ENCODE results near the gene FURIN.

The FURIN gene

DNA sequence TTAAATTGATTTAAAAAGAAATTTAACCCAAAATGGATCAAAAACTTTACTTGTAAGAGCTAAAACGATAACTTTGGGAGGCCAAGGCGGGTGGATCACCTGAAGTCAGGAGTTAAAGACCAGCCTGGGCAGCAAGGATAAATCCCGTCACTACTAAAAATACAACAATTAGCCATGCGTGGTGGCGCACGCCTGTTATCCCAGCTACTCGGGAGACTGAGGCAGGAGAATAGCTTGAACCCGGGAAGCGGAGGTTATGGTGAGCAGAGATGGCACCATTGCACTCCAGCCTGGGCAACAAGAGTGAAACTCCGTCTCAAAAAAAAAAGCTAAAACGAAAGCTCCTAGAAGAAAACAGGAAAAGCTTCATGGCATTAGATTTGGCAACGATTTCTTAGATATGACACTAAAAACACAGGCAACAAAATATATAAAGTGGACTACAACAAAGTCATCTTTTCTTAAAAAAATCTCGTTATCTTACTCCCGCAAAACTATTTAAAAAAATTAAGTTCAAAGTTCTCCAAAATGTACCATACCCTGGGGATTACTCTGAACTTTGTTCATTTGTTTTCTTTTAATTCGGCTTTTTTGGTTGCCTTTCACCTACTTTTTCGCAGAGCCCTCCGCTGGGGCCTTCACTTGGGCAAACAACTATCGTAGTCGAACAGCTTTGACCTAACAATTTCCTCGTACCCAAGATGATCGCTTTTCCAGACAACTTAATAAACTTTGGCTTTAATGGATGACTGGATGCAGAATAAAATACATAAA, 61.0 kb downstream of the FURIN start:
- Histone ChIP-seq H3K9me2 (replicated peaks; ENCODE audit: control insufficient read depth, low read length) (no peaks in the 10 kb centered on the region), H3K9me3 (ENCODE audit: control insufficient read depth, insufficient read depth, low read length) (no peaks in the 10 kb centered on the region), H3K4me2 (ENCODE audit: low read length) (peak overlapping the region; percentile 97), H3K36me3 (ENCODE audit: control insufficient read depth, low read length) (peaks cover 15% of the 10 kb centered on the region), H4K20me1 (ENCODE audit: control insufficient read depth, insufficient read depth, low read depth, low read length) (no peaks in the 10 kb centered on the region), H3K27ac (ENCODE audit: low read depth, low read length) (peak overlapping the region; percentile 91), H3K4me1 (ENCODE audit: control insufficient read depth, low read length) (peaks cover 46% of the 10 kb centered on the region), H3K79me2 (ENCODE audit: control insufficient read depth, low read length) (peaks cover 30% of the 10 kb centered on the region), H3K27me3 (ENCODE audit: control insufficient read depth, low read length) (no peaks in the 10 kb centered on the region), H3K4me3 (ENCODE audit: low read length) (peak overlapping the region; percentile 98), H3F3A (ENCODE audit: control insufficient read depth, insufficient read depth) (peaks cover 19% of the 10 kb centered on the region)
- TF ChIP-seq, protein P1, sequence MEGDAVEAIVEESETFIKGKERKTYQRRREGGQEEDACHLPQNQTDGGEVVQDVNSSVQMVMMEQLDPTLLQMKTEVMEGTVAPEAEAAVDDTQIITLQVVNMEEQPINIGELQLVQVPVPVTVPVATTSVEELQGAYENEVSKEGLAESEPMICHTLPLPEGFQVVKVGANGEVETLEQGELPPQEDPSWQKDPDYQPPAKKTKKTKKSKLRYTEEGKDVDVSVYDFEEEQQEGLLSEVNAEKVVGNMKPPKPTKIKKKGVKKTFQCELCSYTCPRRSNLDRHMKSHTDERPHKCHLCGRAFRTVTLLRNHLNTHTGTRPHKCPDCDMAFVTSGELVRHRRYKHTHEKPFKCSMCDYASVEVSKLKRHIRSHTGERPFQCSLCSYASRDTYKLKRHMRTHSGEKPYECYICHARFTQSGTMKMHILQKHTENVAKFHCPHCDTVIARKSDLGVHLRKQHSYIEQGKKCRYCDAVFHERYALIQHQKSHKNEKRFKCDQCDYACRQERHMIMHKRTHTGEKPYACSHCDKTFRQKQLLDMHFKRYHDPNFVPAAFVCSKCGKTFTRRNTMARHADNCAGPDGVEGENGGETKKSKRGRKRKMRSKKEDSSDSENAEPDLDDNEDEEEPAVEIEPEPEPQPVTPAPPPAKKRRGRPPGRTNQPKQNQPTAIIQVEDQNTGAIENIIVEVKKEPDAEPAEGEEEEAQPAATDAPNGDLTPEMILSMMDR (IDR thresholded peaks at IDR 0.05; ENCODE audit: low read depth, low read length, poor library complexity, severe bottlenecking), result no peak
- TF ChIP-seq EZH2phosphoT487 (IDR thresholded peaks at IDR 0.05; ENCODE audit: borderline replicate concordance, low read length), result no peak

DNA sequence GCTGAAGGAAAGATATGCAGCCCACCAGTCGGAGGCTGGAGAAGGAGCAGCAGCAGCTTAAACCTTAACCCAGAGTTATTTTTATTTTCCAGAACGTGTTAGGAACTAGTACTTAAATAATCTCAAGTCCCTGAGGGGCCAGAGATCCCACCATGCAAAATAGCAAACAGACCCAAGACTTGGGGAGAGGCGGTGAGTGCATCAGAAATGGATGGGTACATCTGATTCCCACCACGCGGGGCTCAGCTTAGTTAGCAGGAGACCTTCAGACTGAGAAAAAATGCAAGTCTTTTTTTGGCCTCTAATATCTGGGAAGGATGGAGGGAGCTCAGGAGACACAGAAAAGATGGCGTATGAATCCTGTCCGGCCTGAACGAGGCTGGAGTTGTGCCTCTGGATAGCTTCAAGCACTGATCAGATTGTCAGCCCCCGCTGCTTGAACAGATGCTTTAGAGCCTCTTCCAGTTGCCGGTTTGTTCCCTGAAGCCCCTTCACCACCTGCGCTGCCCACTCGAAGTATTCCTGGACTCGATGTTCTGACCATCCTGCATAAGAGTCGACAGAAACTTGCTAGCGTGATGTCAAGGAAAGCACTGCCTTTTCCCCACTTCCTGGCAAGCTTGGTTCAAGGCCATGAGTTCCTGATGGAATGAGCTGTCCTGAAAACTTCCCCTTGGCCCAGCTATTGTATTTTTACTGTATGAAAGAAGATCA, 62.6 kb downstream of the FURIN start:
- Histone ChIP-seq H3K27me3 (ENCODE audit: control insufficient read depth, low read length) (no peaks in the 10 kb centered on the region), H3F3A (ENCODE audit: control insufficient read depth, insufficient read depth) (peaks cover 13% of the 10 kb centered on the region), H3K79me2 (ENCODE audit: control insufficient read depth, low read length) (peaks cover 37% of the 10 kb centered on the region), H3K9me2 (replicated peaks; ENCODE audit: control insufficient read depth, low read length) (no peaks in the 10 kb centered on the region), H3K27ac (ENCODE audit: low read depth, low read length) (peak overlapping the region; percentile 91), H4K20me1 (ENCODE audit: control insufficient read depth, insufficient read depth, low read depth, low read length) (no peaks in the 10 kb centered on the region), H3K4me2 (ENCODE audit: low read length) (peak overlapping the region; percentile 97), H3K9me3 (ENCODE audit: control insufficient read depth, insufficient read depth, low read length) (no peaks in the 10 kb centered on the region), H3K4me3 (ENCODE audit: low read length) (peak overlapping the region; percentile 98), H3K4me1 (ENCODE audit: control insufficient read depth, low read length) (peaks cover 56% of the 10 kb centered on the region), H3K36me3 (ENCODE audit: control insufficient read depth, low read length) (peaks cover 22% of the 10 kb centered on the region)
- TF ChIP-seq, protein P1 (IDR thresholded peaks at IDR 0.05; ENCODE audit: low read depth, low read length, poor library complexity, severe bottlenecking), result no peak
- no peak for TF ChIP-seq EZH2phosphoT487 (IDR thresholded peaks at IDR 0.05; ENCODE audit: borderline replicate concordance, low read length)

DNA sequence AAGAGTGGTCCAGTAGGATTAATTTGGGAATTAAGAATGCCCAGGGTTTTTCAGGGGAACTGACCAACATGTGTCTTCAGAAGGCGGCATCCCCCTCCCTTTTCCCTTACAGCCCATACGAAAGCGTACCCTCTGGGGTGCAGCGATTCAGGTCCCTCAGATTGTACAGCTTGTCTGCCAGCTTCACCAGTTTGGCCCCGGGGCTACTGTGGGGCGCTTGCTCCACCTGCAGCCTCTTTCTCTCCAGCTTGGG, 63.1 kb downstream of the FURIN start:
- no peaks in the 10 kb centered on the region for H3K27me3 ChIP-seq (ENCODE audit: control insufficient read depth, low read length)
- peaks cover 13% of the 10 kb centered on the region for H3F3A ChIP-seq (ENCODE audit: control insufficient read depth, insufficient read depth)
- peaks cover 42% of the 10 kb centered on the region for H3K79me2 ChIP-seq (ENCODE audit: control insufficient read depth, low read length)
- peak overlapping the region; percentile 91 for H3K27ac ChIP-seq (ENCODE audit: low read depth, low read length)
- TF ChIP-seq EZH2phosphoT487 (IDR thresholded peaks at IDR 0.05; ENCODE audit: borderline replicate concordance, low read length), result no peak
- TF ChIP-seq, protein P1 (IDR thresholded peaks at IDR 0.05; ENCODE audit: low read depth, low read length, poor library complexity, severe bottlenecking), result no peak
- no peaks in the 10 kb centered on the region for H3K9me3 ChIP-seq (ENCODE audit: control insufficient read depth, insufficient read depth, low read length)
- H3K4me3 ChIP-seq (ENCODE audit: low read length), result peak overlapping the region; percentile 98
- 0 out of 2 replicates have a peak, but pooled peaks cover 5% of the 10 kb centered on the region for H4K20me1 ChIP-seq (ENCODE audit: control insufficient read depth, insufficient read depth, low read depth, low read length)
- peaks cover 27% of the 10 kb centered on the region for H3K36me3 ChIP-seq (ENCODE audit: control insufficient read depth, low read length)
- H3K9me2 ChIP-seq (replicated peaks; ENCODE audit: control insufficient read depth, low read length), result no peaks in the 10 kb centered on the region
- peak overlapping the region; percentile 97 for H3K4me2 ChIP-seq (ENCODE audit: low read length)
- peaks cover 61% of the 10 kb centered on the region for H3K4me1 ChIP-seq (ENCODE audit: control insufficient read depth, low read length)

Measured in DOHH2 (cell line).